A549 (cell line): ENCODE data around the gene ANP32A.

ENCODE experiments used
- CBX8 ChIP-seq: fragments of 200-600 bp; sonication (generic); IDR thresholded peaks from 2 replicates; pipeline ENCODE4 v1.6.1; 2016
- CTCF ChIP-seq: fragments of >200 bp; sonication (Bioruptor Twin); formaldehyde crosslinking; IDR thresholded peaks from 3 replicates; pipeline ENCODE4 v1.5.1; 2016
- HDAC2 ChIP-seq: fragments of 200-600 bp; sonication (generic); IDR thresholded peaks from 2 replicates; pipeline ENCODE4 v1.6.1; 2016
- POLR2A ChIP-seq: IDR thresholded peaks from 2 replicates; pipeline ENCODE4 v1.6.1; 2012; ENCODE audit warnings: mild to moderate bottlenecking, low read length
- RCOR1 ChIP-seq: fragments of 150-350 bp; IDR thresholded peaks from 2 replicates; pipeline ENCODE4 v1.6.1; 2014; ENCODE audit warnings: antibody characterized with exemption, low read length, low read depth
- RFX5 ChIP-seq: fragments of 450-650 bp; IDR thresholded peaks from 2 replicates; pipeline ENCODE4 v1.7.1; 2014; ENCODE audit warnings: antibody characterized with exemption, mild to moderate bottlenecking, moderate library complexity
- TFCP2L1 ChIP-seq: fragments of 250-450 bp; sonication (Bioruptor Pico); IDR thresholded peaks from 2 replicates; pipeline ENCODE4 v1.5.0; 2021; ENCODE audit warnings: mild to moderate bottlenecking
- USF2 ChIP-seq: fragments of 450-650 bp; IDR thresholded peaks from 2 replicates; pipeline ENCODE4 v1.6.1; 2014; ENCODE audit warnings: antibody characterized with exemption

- no peak for TF ChIP-seq TFCP2L1 (CRISPR knock-in tag)
- no peak for TF ChIP-seq RFX5
- no peak for TF ChIP-seq POLR2A
- no peak for TF ChIP-seq CTCF
- no peak for TF ChIP-seq RCOR1
- TF ChIP-seq USF2 = no peak
- no peak for TF ChIP-seq CBX8
- no peak for TF ChIP-seq HDAC2
These were observed 31.3 kb upstream of the ANP32A start for GRCh38 chr15:68851971-68852370.
